Amygdala (tissue), 56 donors: ENCODE measurements around the gene PODN.

Source experiments
- DNase-seq, 56 donors: peaks; one replicate each; lab custom pipeline; 2025; lab: John Stamatoyannopoulos, UW

The PODN gene

GRCh38 chr1:53086491-53087070 is 24.6 kb downstream of the PODN start:
- DNase-seq: no peak

DNA sequence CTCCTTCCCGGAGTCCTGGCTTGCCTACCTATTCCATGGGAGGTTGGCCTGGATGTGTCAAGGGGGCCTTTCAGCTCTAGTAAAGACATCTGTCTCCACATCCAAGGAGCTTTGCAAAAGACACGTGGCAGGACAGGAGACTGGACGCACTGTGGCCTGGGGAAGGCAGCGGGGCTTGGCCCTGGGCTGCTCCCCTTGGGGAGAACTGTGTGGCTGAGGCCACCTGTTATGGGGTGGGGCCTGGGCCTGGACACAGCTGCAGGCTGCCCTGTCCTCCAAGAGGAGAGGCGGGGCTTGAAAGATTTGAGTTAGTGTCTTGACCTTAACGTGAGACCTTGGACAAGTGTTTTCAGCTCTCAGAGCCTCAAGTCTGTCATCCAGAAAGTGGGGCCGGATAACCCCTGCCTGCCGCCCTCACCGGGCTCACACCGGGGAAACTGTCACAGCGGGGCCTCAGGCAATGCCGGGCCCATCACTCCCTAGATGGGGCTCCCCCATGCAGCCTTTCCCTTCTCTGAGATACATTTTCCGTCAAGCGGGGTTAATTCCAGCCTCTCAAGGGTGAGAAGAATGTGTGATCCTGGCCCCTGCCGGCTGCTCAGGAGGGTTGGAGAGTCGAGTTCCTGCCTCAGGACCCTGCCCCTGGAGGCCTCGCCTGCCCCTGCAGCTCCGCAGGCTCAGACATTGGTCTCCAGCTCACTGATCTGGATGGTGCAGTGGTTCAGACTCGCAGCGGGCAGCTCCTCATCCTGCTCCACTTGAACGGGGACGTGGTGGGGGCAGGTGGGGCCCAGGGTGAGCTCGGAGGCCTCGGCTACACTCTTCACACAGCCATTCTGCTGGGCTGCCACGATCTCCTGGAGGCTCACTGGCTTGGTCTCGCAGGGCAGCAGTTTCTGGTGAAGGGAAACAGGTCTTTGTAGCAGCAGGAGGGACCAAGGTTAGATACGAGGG is 25.6 kb downstream of the PODN start:
- DNase-seq: no peak

GRCh38 chr1:53088616-53089300 is 26.7 kb downstream of the PODN start:
- DNase-seq: no peak

DNA sequence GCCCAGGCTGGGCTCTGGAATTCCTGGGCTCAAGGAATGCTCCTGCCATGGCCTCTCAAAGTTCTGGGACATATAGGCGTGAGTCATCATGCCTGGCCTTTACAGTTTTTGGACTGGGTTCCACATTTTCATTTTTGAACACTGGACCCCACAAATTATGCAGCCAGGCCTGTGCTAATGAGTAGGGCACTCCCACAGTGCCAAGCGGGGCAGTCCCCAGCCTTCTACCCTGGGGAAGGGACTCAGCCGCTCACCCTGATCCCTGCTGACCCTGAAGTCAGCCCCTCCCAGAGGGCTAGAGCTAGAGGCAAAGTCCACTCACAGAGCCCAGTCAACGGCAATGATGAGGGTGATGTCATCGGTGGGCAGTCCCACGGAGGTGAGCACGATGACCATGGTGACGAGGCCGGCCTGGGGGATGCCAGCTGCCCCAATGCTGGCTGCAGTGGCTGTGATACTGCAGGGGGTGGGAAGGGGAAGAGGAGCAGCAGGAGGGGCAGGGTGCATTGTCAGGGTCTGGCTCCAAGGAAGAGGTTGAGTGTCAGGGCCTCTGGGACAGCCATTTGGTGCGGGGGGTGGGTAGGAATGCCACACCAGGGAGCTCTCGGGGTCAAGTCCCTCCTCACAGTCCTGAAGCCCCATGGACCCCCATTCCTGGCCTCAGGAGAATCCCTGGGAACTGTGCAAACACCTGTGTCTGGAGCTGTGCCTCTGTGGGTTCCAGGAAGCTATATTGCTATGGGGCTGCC is 27.6 kb downstream of the PODN start:
- no peak for DNase-seq

GRCh38 chr1:53090227-53091147 is 28.5 kb downstream of the PODN start:
- DNase-seq: peak in 1 of 56 donors; percentile 11

DNA sequence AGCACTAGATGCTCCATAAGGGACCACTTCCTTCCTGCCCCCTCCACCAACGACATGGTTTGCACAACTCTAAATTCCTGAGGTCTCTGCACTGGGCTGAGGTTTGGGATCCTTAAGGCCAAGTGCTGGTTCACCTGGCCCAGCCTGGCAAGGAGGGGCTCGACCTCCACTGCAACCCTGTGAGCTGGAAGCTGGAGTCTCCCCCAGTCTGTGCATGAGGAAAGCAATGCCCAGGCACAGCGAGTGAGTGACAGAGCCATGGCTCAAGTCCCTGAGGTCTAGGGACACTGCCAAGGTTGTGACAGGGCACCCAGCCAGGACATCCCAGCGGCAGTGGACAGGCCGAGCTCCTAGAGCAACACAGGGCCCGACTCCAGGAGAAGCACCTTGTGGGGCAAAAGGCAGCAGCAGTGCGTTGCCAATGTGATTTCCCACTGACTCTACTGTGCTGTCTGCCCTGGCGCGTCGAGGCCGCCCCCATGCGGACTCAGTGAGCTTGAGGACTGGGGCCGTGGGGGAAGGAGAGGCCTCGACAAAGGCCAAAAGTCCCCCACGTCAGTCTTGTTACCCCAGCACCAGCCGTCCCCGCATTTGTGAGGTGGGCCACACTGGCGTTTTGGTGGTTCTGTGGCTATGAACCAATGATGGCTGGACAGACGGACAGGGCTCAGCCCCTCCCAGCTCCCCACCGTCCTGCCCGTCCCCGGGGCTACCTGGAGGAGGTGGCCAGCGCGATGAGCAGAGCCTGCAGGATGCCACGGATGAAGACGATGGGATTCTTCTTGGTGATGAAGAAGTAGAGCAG is 30.0 kb downstream of the PODN start:
- peak in 34 of 56 donors; percentile 1 to 63 (median 22) for DNase-seq

DNA sequence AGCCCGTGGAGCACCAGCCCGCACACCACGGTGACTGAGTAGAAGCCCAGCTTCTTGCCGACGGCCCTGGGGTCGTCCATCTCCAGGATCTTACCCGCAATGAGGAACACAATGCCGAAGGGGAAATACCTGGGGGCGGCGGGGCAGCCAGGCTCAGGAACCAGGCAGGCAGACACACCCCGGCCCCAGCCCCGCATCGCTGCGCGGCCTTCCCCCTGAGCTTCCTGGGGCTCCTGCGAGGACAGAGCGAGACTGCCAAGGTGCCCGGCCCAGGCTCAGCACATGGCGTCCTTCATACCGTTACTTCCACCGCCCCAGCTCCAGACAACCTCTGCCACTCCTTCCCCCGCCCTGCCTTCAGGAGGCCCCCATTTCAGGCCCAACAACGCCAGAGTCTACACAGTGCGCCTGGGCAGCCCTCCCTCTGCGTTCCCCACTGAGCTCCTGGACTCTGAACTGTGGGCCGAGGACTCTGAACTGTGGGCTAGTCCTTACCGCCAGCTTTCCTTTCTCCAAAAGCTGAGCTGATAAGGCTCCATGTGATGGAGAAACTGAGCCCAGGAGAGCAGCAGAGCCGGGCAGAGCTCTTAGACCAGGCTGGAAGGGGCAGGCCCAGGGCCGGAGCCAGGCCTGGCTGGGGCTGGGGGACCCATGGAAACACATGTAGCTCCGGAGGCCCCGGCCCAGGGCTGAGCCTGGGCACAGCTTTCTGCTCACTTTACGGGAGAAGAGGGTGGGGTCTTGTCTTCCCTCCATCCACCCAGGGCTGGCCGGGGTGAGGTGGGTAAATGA is 30.8 kb downstream of the PODN start:
- no peak for DNase-seq

DNA sequence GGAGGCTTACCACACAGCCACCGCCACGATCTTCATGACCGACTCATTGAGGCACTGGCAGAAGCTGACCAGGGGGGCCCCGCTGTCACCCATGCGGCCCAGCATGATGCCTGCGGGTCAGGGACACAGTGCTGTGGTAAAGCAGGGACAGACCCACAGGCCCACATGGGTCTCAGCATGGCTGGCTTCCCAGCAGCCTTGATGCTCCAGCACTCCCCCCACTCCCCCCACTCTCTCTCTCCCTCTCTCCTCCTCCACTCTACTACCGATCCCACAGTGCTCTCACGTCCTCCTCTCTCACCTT is 31.4 kb downstream of the PODN start:
- DNase-seq: no peak

- DNase-seq: no peak
Measured at GRCh38 chr1:53093778-53094532, 31.9 kb downstream of the PODN start.

DNA sequence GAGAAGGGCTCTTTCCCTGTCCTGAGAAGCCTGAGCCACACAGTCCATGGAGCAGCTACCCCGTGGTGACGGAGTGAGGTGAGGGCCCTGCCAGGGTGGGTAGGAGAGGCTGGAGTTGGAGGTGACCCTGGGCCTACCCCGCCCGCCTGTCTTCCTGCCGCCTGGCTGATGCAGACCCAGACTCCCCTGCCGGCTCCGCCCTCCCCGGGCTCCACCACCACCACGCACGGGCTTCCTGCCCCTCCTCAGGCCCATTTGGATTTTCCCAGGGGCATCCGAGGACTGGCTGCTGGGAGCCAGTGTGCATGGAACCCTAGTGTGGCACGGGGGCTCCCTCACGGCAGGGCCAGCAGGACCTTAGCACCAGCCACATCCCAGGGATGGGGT is 32.5 kb downstream of the PODN start:
- no peak for DNase-seq

GRCh38 chr1:53104289-53104913 is 42.4 kb downstream of the PODN start:
- DNase-seq: no peak

DNA sequence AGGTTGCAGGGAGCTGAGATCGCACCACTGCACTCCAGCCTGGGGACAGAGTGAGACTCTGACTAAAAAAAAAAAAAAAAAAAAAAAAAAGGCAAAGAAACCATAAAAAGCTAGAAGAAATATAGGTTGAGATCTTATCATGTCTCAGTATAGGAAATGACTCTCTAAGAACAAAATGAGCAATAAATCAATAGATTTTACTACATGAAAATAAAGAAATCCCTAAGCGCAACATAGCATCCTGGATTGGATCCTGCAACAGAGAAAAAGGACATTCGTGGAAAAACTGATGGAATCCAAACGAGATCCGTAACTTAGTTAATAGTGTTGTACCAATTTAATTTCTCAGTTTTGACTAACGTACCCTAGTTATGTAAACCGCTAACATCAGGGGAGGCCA is 45.1 kb downstream of the PODN start:
- no peak for DNase-seq

DNA sequence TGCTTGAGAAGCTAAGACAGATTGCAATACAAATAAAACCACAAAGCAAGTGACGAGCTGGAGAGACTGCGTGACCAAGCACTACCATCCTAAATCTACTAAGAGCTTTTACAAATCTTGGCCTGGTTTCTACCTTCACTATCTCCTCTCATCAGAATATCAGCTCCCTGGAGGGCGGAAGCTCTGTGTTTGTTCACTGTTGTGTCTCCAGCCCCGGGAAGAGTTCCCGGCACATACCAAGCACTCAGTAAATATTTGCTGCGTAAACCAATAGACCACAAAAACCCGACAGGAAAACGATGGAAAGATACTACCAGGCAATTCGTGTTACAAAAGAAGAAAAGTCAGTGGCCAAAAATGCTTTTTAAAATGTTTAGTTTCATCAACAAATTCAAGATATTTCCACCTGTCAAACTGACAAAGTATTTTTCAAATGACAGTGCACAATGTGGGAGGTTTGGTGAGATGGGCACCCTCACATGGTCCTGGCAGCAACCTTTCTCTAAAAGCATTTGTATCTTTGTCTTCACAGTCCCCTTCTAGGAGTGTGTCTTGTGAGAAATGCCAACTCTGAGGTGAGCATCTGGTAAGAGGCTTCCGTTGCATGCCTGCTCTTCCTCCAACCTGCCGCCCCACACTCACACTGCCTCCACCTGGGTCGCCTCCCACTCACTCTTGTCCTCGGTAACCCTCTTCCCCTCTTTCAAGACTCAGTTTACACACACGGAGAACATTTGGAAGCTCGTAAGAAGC is 45.7 kb downstream of the PODN start:
- DNase-seq: no peak

- no peak for DNase-seq
Measured at GRCh38 chr1:53108646-53109580, 46.9 kb downstream of the PODN start.
